Sigmoid colon (tissue), 4 donors: ENCODE measurements around the gene CPLX4.

Source experiments
- EP300 ChIP-seq, 4 donors: sonication (generic); formaldehyde crosslinking; IDR thresholded peaks; one replicate each; pipeline ENCODE4 v1.6.1; 2017; ENCODE audit warnings: antibody characterized with exemption in 4 of 4
- POLR2A ChIP-seq, 2 donors: fragments of 450-650 bp; IDR thresholded peaks; one replicate each; pipeline ENCODE4 v1.6.1; 2016; ENCODE audit warnings: antibody characterized with exemption in 2 of 2, mild to moderate bottlenecking in 2 of 2, moderate library complexity in 2 of 2
- POLR2AphosphoS5 ChIP-seq, 4 donors: sonication (generic); formaldehyde crosslinking; IDR thresholded peaks; one replicate each; pipeline ENCODE4 v1.6.1; 2017; ENCODE audit warnings: antibody characterized with exemption in 4 of 4
- TF ChIP-seq, protein P1 (sequence below), 4 experiments: fragments of 450-650 bp in 3 of 4; fragments of 200-600 bp in 1 of 4; IDR thresholded peaks; one replicate each; pipeline ENCODE4 v1.5.1; 2016 to 2019; ENCODE audit warnings: antibody characterized with exemption in 4 of 4, mild to moderate bottlenecking in 3 of 4, moderate library complexity in 2 of 4

GRCh38 chr18:59358414-59358711 lies 39.9 kb upstream of the CPLX4 start:
- TF ChIP-seq POLR2A (IDR thresholded peaks at IDR 0.05) (no peak), EP300 (IDR thresholded peaks at IDR 0.05) (no peak), POLR2AphosphoS5 (IDR thresholded peaks at IDR 0.05) (no peak)
- TF ChIP-seq, protein P1, sequence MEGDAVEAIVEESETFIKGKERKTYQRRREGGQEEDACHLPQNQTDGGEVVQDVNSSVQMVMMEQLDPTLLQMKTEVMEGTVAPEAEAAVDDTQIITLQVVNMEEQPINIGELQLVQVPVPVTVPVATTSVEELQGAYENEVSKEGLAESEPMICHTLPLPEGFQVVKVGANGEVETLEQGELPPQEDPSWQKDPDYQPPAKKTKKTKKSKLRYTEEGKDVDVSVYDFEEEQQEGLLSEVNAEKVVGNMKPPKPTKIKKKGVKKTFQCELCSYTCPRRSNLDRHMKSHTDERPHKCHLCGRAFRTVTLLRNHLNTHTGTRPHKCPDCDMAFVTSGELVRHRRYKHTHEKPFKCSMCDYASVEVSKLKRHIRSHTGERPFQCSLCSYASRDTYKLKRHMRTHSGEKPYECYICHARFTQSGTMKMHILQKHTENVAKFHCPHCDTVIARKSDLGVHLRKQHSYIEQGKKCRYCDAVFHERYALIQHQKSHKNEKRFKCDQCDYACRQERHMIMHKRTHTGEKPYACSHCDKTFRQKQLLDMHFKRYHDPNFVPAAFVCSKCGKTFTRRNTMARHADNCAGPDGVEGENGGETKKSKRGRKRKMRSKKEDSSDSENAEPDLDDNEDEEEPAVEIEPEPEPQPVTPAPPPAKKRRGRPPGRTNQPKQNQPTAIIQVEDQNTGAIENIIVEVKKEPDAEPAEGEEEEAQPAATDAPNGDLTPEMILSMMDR (IDR thresholded peaks at IDR 0.05) = no peak
